PC-9 (cell line): ENCODE results near the gene TMEM139. TPM values are rescaled to one million over a fixed set of nuclear protein-coding genes. Genes with fewer than 3 reads are reported as not detected.

Experiments used
- BruUV-seq: library from RNA; stranded (reverse); fragments of 400-500 nt; replicated peaks from 2 replicates; lab custom pipeline; 2021; lab: Mats Ljungman, UMichigan
- CTCF ChIA-PET: fragments of 300-600 bp; sonication (Branson Sonifier 250); formaldehyde crosslinking; loops from one replicate; lab custom pipeline; 2022; ENCODE audit warnings: antibody characterized with exemption; lab: Charles Lee
- POLR2A ChIA-PET: fragments of 300-600 bp; sonication (Branson Sonifier 250); formaldehyde crosslinking; loops from one replicate; lab custom pipeline; 2022; ENCODE audit warnings: antibody characterized with exemption; ENCODE audit not compliant: unreplicated experiment; lab: Charles Lee
- DNase-seq, 2 experiments: peaks; one replicate each; pipeline versions ENCODE4 v3.0.0 to v3.0.0-alpha.2; 2015 to 2022; ENCODE audit warnings: mixed read lengths in 1 of 2
- H2AFZ ChIP-seq: fragments of 200-600 bp; sonication (generic); 2 replicates; pipeline ENCODE4 v1.8.1; 2017; ENCODE audit warnings: antibody characterized with exemption
- H3F3A ChIP-seq: fragments of 200-600 bp; sonication (generic); 2 replicates; pipeline ENCODE4 v1.8.1; 2017; ENCODE audit warnings: antibody characterized with exemption, mild to moderate bottlenecking, low read depth; ENCODE audit not compliant: insufficient read depth
- H3K27ac ChIP-seq: fragments of 200-600 bp; sonication (generic); 2 replicates; pipeline ENCODE4 v1.6.1; 2016; ENCODE audit warnings: mixed run types
- H3K27me3 ChIP-seq: fragments of 200-600 bp; sonication (generic); 2 replicates; pipeline ENCODE4 v1.6.1; 2016; ENCODE audit warnings: low read depth, mixed run types; ENCODE audit not compliant: insufficient read depth
- H3K36me3 ChIP-seq: fragments of 200-600 bp; sonication (generic); 2 replicates; pipeline ENCODE4 v1.6.1; 2016; ENCODE audit warnings: low read depth, mixed run types
- H3K4me1 ChIP-seq: fragments of 200-600 bp; sonication (generic); replicated peaks from 2 replicates; pipeline ENCODE4 v1.6.1; 2016; ENCODE audit warnings: mixed run types; ENCODE audit not compliant: insufficient read depth
- H3K4me2 ChIP-seq: fragments of 200-600 bp; sonication (generic); 2 replicates; pipeline ENCODE4 v1.6.1; 2017; ENCODE audit warnings: mixed run types
- H3K4me3 ChIP-seq: fragments of 200-600 bp; sonication (generic); 2 replicates; pipeline ENCODE4 v1.6.1; 2016; ENCODE audit warnings: mixed run types
- H3K79me2 ChIP-seq: fragments of 200-600 bp; sonication (generic); 2 replicates; pipeline ENCODE4 v1.6.1; 2017; ENCODE audit warnings: low read depth, mixed run types
- H3K9me2 ChIP-seq: fragments of 200-600 bp; sonication (generic); 2 replicates; pipeline ENCODE4 v1.8.1; 2017; ENCODE audit warnings: mild to moderate bottlenecking; ENCODE audit not compliant: insufficient read depth
- H3K9me3 ChIP-seq: fragments of 200-600 bp; sonication (generic); 2 replicates; pipeline ENCODE4 v1.8.1; 2016; ENCODE audit warnings: low read depth; ENCODE audit not compliant: insufficient read depth
- H4K20me1 ChIP-seq: fragments of 200-600 bp; sonication (generic); 2 replicates; pipeline ENCODE4 v1.8.1; 2017; ENCODE audit not compliant: insufficient read depth
- EZH2 ChIP-seq: fragments of 200-600 bp; sonication (generic); IDR thresholded peaks from 2 replicates; pipeline ENCODE4 v1.8.0; 2017; ENCODE audit warnings: antibody characterized with exemption, low read depth
- intact Hi-C: fragments of 100-400 bp; cut with micrococcal nuclease; formaldehyde crosslinking; loops from one replicate; pipeline ENCODE4 v1.10.0; 2022; ENCODE audit not compliant: unreplicated experiment
- total RNA-seq: library from RNA; stranded (reverse); gene quantifications from 2 replicates; pipeline ENCODE4 v1.2.3, GENCODE V29; 2021
- TF ChIP-seq, protein P1 (sequence below): fragments of 200-600 bp; sonication (generic); conservative IDR thresholded peaks from 2 replicates; pipeline ENCODE4 v1.6.1; 2017; ENCODE audit warnings: mixed run types, antibody characterized with exemption, mild to moderate bottlenecking, moderate library complexity

TMEM139 gene
- total RNA-seq, 1 experiment from 2014 or later: 131 TPM

DNA sequence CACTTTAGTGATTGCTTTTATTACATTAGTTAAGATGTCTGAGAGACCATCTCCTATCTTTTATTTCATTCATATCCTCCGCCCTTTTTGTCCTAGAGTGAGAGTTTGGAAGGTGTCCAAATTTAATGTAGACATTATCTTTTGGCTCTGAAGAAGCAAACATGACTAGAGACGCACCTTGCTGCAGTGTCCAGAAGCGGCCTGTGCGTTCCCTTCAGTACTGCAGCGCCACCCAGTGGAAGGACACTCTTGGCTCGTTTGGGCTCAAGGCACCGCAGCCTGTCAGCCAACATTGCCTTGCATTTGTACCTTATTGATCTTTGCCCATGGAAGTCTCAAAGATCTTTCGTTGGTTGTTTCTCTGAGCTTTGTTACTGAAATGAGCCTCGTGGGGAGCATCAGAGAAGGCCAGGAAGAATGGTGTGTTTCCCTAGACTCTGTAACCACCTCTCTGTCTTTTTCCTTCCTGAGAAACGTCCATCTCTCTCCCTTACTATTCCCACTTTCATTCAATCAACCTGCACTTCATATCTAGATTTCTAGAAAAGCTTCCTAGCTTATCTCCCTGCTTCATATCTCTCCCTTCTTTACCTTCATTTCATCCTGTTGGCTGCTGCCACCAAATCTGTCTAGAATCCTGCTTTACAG, 20.8 kb downstream of the TMEM139 start:
- no peaks in the 10 kb centered on the region for H3K27me3 ChIP-seq
- intact Hi-C loops: loop anchor here (1.0 to 2.0 kb wide), 5 partner anchors 65 to 297 kb away; partner anchors contain the start of gene ZYX
- TF ChIP-seq EZH2: no peak
- TF ChIP-seq, protein P1, sequence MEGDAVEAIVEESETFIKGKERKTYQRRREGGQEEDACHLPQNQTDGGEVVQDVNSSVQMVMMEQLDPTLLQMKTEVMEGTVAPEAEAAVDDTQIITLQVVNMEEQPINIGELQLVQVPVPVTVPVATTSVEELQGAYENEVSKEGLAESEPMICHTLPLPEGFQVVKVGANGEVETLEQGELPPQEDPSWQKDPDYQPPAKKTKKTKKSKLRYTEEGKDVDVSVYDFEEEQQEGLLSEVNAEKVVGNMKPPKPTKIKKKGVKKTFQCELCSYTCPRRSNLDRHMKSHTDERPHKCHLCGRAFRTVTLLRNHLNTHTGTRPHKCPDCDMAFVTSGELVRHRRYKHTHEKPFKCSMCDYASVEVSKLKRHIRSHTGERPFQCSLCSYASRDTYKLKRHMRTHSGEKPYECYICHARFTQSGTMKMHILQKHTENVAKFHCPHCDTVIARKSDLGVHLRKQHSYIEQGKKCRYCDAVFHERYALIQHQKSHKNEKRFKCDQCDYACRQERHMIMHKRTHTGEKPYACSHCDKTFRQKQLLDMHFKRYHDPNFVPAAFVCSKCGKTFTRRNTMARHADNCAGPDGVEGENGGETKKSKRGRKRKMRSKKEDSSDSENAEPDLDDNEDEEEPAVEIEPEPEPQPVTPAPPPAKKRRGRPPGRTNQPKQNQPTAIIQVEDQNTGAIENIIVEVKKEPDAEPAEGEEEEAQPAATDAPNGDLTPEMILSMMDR: peak; percentile 91
- CTCF ChIA-PET: interaction anchor here (0.7 to 1.0 kb wide), 2 partner anchors 17 to 65 kb away, joined by 4 to 10 read pairs; partner anchors contain the start of gene CASP2
- H3K9me3 ChIP-seq: no peaks in the 10 kb centered on the region
- peaks cover 47% of the 10 kb centered on the region for H3K36me3 ChIP-seq
- peaks cover 47% of the 10 kb centered on the region; the same call in 1 of the 2 replicates for H3F3A ChIP-seq
- no peak overlapping the region for H3K4me3 ChIP-seq
- H3K4me2 ChIP-seq: no peak overlapping the region
- no peaks in the 10 kb centered on the region for H3K4me1 ChIP-seq
- peak in 1 of 2 experiments; percentile 72 for DNase-seq
- H2AFZ ChIP-seq: no peak overlapping the region
- POLR2A ChIA-PET: no interaction called here
- H3K27ac ChIP-seq: no peak overlapping the region
- no peaks in the 10 kb centered on the region for H3K79me2 ChIP-seq
- no peaks in the 10 kb centered on the region for H3K9me2 ChIP-seq
- no TSS peak for BruUV-seq
- H4K20me1 ChIP-seq: 0 out of 2 replicates have a peak, but pooled peaks cover 4% of the 10 kb centered on the region

DNA sequence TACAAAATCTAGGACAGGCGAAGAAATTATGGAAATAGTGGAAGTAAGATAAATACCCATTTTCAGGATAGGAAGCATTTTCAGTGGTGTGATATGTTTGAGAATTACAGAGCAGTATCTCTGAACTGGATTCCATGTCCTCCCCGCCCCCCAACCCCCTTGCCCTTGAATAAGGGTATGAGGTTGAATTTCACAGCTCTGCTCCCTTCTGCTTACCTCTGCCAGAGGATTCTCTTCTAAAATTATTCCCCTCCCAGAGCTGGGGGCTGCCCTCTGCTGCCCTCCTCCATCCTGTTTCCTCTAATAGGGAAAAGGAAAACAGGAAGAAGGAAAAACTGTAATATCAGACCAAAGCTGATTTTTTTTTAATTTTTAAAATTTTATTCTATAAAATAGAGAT, 23.9 kb downstream of the TMEM139 start:
- Histone ChIP-seq H3K79me2 (no peaks in the 10 kb centered on the region), H3K27ac (0 out of 2 replicates have a peak overlapping the region, but pooled peaks have one; percentile 24), H3F3A (peaks cover 29% of the 10 kb centered on the region; the same call in 1 of the 2 replicates), H4K20me1 (no peaks in the 10 kb centered on the region), H3K4me1 (no peaks in the 10 kb centered on the region), H3K9me2 (no peaks in the 10 kb centered on the region), H3K4me2 (no peak overlapping the region), H3K36me3 (peaks cover 29% of the 10 kb centered on the region), H3K9me3 (no peaks in the 10 kb centered on the region), H3K27me3 (no peaks in the 10 kb centered on the region), H3K4me3 (no peak overlapping the region), H2AFZ (no peak overlapping the region)
- ChIA-PET CTCF (interaction anchor here (0.6 to 1.7 kb wide), 3 partner anchors 9 to 68 kb away, joined by 3 read pairs; no protein-coding TSS in a partner anchor), POLR2A (interaction anchor here (0.6 to 0.7 kb wide), 2 partner anchors 19 to 41 kb away, joined by 5 to 35 read pairs; no protein-coding TSS in a partner anchor)
- intact Hi-C loops: no loop called here
- TF ChIP-seq, protein P1: no peak
- no peak for TF ChIP-seq EZH2
- DNase-seq: no peak
- no TSS peak for BruUV-seq

DNA sequence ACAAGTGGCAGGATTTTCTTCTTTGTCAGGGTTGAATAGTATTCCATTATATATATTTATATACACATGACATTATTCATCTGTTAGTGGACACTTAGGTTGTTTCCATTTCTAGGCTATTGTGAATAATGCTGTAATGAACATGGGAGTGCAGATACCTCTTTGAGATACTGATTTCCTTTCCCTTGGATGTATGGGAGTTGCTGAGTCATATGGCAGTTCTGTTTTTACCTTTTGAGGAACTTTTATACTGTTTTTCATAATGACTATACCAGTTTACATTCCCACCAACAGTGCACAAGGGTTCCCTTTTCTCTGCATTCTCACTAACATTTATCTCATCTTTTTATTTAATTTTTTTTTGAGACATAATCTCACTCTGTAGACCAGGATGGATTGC, 29.4 kb downstream of the TMEM139 start:
- no TSS peak for BruUV-seq
- Histone ChIP-seq H3K79me2 (no peaks in the 10 kb centered on the region), H3K9me2 (no peaks in the 10 kb centered on the region), H3K4me3 (no peak overlapping the region), H3F3A (no peaks in the 10 kb centered on the region; the same call in 1 of the 2 replicates), H3K4me2 (no peak overlapping the region), H3K36me3 (no peaks in the 10 kb centered on the region), H4K20me1 (no peaks in the 10 kb centered on the region), H2AFZ (no peak overlapping the region), H3K4me1 (no peaks in the 10 kb centered on the region), H3K9me3 (no peaks in the 10 kb centered on the region), H3K27ac (no peak overlapping the region), H3K27me3 (no peaks in the 10 kb centered on the region)
- TF ChIP-seq EZH2: no peak
- TF ChIP-seq, protein P1: no peak
- no peak for DNase-seq
- ChIA-PET POLR2A (no interaction called here), CTCF (no interaction called here)
- intact Hi-C loops: no loop called here
